Motor neuron (in vitro differentiated cells): ENCODE data around the gene REEP6. TPM values are rescaled to one million over a fixed set of nuclear protein-coding genes. Genes with fewer than 3 reads are reported as not detected.

Source experiments
- ATAC-seq, 8 experiments: fragments of 200-7000 bp; cut with Tn5 transposase; replicated peaks in 6 of 8; 2 replicates each; pipeline ENCODE4 v1.8.0; 2021; ENCODE audit warnings: mild to moderate bottlenecking in 8 of 8, moderate library complexity in 8 of 8
- H3K27ac ChIP-seq, 2 donors: fragments of 250-450 bp; sonication (Bioruptor Pico); 2 replicates each; pipeline ENCODE4 v1.9.0; 2021; ENCODE audit warnings: antibody characterized with exemption in 2 of 2, mild to moderate bottlenecking in 2 of 2, moderate library complexity in 1 of 2
- H3K4me1 ChIP-seq, 2 donors: fragments of 250-450 bp; sonication (Bioruptor Pico); replicated peaks in 1 of 2; 2 replicates each; pipeline ENCODE4 v1.6.1; 2021; ENCODE audit warnings: antibody characterized with exemption in 2 of 2, mild to moderate bottlenecking in 2 of 2, moderate library complexity in 1 of 2
- H3K4me3 ChIP-seq, 5 donors: fragments of 250-450 bp; sonication (Bioruptor Pico); 2 replicates each; pipeline ENCODE4 v1.9.0; 2021; ENCODE audit warnings: antibody characterized with exemption in 5 of 5, mild to moderate bottlenecking in 5 of 5, moderate library complexity in 4 of 5
- WGBS, 10 experiments: fragments of 450-650 bp; shearing (Covaris generic); methylation state at CpG; one replicate each; pipeline ENCODE4 v1.0.0; 2022; 5-methylcytosine and 5-hydroxymethylcytosine counted together
- in situ Hi-C, 9 experiments: fragments of 400-800 bp; cut with MboI; loops; one replicate each; pipeline ENCODE4 v1.15.0; 2021; ENCODE audit warnings: low sequenced_read_pairs in 9 of 9, low pct_unique_long_range_greater_than_20kb in 2 of 9; ENCODE audit not compliant: unreplicated experiment in 9 of 9
- total RNA-seq, 8 experiments: library from RNA; unstranded; fragments of 300-600 nt; gene quantifications; 2 replicates each; pipeline versions ENCODE4 v1.2.3 to v1.2.4, GENCODE V29; 2022

REEP6 gene
- total RNA-seq, 8 experiments from 2014 or later: 3.2 to 16.8 (median 5.7) TPM

DNA sequence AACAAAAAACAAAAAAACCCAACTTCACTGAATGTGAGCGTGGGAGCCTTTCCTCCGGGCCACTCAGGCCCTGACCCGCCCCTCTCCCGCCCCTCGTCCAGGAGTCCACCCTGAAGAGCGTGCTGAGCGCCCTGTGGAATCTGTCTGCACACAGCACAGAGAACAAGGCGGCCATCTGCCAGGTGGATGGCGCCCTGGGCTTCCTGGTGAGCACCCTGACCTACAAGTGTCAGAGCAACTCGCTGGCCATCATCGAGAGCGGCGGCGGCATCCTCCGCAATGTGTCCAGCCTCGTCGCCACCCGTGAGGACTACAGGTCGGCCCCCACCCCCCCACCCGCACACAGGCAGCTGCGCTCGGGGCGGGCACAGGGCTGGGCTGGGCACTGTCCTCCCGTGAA lies 29.1 kb upstream of the REEP6 start:
- in situ Hi-C loops: no loop called here
- ATAC-seq: no peak
- H3K4me1 ChIP-seq: no peaks in the 10 kb centered on the region
- 100% methylated on average over 1 to 3 of the region's 24 CpGs; no CpG with 5 or more reads in 8 of the 10 experiments for WGBS, 10 experiments
- no peak overlapping the region for H3K27ac ChIP-seq
- H3K4me3 ChIP-seq: no peak overlapping the region

DNA sequence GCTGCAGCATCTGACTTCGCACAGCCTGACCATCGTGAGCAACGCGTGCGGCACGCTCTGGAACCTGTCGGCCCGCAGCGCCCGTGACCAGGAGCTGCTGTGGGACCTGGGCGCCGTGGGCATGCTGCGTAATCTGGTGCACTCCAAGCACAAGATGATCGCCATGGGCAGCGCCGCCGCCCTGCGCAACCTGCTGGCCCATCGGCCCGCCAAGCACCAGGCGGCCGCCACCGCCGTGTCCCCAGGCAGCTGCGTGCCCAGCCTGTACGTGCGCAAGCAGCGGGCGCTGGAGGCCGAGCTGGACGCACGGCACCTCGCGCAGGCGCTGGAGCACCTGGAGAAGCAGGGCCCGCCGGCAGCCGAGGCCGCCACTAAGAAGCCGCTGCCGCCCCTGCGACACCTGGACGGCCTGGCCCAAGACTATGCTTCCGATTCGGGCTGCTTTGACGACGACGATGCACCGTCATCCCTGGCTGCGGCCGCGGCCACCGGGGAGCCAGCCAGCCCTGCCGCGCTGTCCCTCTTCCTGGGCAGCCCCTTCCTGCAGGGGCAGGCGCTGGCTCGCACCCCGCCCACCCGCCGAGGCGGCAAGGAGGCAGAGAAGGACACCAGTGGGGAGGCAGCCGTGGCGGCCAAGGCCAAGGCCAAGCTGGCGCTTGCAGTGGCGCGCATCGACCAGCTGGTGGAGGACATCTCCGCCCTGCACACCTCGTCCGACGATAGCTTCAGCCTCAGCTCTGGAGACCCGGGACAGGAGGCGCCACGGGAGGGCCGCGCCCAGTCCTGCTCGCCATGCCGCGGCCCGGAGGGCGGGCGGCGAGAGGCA lies 25.6 kb upstream of the REEP6 start:
- H3K4me3 ChIP-seq: no peak overlapping the region
- in situ Hi-C loops: no loop called here
- H3K4me1 ChIP-seq: peaks cover 6 to 14% of the 10 kb centered on the region in 2 donors
- WGBS, 10 experiments: 80 to 94% methylated on average over 4 to 7 of the region's 83 CpGs; no CpG with 5 or more reads in 8 of the 10 experiments
- H3K27ac ChIP-seq: no peak overlapping the region
- peak in 2 of 8 experiments; percentile 3 to 41 for ATAC-seq

DNA sequence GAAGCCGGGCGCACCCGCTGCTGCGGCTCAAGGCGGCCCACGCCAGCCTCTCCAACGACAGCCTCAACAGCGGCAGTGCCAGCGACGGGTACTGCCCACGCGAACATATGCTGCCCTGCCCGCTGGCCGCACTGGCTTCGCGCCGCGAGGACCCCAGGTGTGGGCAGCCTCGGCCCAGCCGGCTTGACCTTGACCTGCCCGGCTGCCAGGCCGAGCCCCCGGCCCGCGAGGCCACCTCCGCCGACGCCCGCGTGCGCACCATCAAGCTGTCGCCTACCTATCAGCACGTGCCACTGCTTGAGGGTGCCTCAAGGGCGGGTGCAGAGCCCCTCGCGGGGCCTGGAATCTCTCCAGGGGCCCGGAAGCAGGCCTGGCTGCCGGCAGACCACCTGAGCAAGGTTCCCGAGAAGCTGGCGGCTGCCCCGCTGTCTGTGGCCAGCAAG lies 24.9 kb upstream of the REEP6 start:
- ATAC-seq: no peak
- Histone ChIP-seq H3K4me3 (no peak overlapping the region), H3K4me1 (peaks cover 13 to 19% of the 10 kb centered on the region in 2 donors), H3K27ac (no peak overlapping the region)
- in situ Hi-C loops: no loop called here
- WGBS, 10 experiments: 82 to 84% methylated on average over 8 to 20 of the region's 41 CpGs; no CpG with 5 or more reads in 8 of the 10 experiments

DNA sequence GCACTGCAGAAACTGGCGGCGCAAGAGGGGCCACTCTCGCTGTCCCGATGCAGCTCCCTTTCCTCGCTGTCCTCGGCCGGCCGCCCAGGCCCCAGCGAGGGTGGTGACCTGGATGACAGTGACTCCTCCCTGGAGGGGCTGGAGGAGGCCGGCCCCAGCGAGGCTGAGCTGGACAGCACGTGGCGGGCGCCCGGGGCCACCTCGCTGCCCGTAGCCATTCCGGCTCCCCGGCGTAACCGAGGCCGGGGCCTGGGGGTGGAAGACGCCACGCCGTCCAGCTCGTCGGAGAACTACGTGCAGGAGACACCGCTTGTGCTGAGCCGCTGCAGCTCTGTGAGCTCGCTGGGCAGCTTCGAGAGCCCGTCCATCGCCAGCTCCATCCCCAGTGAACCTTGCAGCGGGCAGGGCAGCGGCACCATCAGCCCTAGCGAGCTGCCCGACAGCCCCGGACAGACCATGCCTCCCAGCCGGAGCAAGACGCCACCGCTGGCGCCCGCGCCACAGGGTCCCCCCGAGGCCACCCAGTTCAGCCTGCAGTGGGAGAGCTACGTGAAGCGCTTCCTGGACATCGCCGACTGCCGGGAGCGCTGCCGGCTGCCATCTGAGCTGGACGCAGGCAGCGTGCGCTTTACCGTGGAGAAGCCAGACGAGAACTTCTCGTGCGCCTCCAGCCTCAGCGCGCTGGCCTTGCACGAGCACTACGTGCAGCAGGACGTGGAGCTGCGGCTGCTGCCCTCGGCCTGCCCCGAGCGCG lies 24.3 kb upstream of the REEP6 start:
- Histone ChIP-seq H3K4me3 (no peak overlapping the region), H3K4me1 (peaks cover 19 to 25% of the 10 kb centered on the region in 2 donors), H3K27ac (no peak overlapping the region)
- WGBS, 10 experiments: 11 to 100% (median 55%) methylated on average over 1 to 19 of the region's 70 CpGs; no CpG with 5 or more reads in 4 of the 10 experiments
- ATAC-seq: no peak
- in situ Hi-C loops: no loop called here

DNA sequence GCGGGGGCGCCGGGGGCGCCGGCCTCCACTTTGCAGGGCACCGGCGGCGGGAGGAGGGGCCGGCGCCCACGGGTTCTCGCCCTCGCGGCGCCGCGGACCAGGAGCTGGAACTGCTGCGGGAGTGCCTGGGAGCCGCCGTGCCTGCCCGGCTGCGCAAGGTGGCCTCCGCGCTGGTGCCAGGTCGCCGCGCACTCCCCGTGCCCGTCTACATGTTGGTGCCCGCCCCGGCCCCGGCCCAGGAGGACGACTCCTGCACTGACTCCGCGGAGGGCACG lies 23.8 kb upstream of the REEP6 start:
- in situ Hi-C loops: no loop called here
- peaks cover 24 to 29% of the 10 kb centered on the region in 2 donors for H3K4me1 ChIP-seq
- WGBS, 10 experiments: 0 to 42% methylated on average over 1 to 7 of the region's 36 CpGs; no CpG with 5 or more reads in 8 of the 10 experiments
- H3K4me3 ChIP-seq: no peak overlapping the region
- H3K27ac ChIP-seq: no peak overlapping the region
- no peak for ATAC-seq

DNA sequence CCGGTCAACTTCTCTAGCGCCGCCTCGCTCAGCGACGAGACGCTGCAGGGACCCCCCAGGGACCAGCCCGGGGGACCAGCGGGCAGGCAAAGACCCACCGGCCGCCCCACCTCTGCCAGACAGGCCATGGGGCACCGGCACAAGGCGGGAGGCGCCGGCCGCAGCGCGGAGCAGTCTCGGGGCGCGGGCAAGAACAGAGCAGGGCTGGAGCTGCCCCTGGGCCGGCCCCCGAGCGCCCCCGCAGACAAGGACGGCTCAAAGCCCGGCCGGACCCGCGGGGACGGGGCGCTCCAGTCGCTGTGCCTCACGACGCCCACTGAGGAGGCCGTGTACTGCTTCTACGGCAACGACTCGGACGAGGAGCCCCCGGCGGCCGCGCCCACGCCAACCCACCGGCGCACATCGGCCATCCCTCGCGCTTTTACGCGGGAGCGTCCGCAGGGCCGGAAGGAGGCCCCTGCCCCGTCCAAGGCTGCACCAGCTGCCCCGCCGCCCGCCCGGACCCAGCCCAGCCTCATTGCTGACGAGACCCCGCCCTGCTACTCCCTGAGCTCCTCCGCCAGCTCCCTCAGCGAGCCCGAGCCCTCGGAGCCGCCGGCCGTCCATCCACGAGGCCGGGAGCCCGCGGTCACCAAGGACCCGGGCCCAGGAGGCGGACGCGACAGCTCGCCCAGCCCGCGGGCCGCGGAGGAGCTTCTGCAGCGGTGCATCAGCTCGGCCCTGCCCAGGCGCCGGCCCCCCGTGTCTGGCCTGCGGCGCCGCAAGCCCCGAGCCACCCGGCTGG lies 23.3 kb upstream of the REEP6 start:
- no peak overlapping the region for H3K27ac ChIP-seq
- in situ Hi-C loops: no loop called here
- 1 to 71% (median 54%) methylated on average over 9 to 10 of the region's 92 CpGs; no CpG with 5 or more reads in 7 of the 10 experiments for WGBS, 10 experiments
- H3K4me3 ChIP-seq: no peak overlapping the region
- ATAC-seq: peak in 1 of 8 experiments; percentile 10
- H3K4me1 ChIP-seq: peaks cover 27 to 31% of the 10 kb centered on the region in 2 donors

DNA sequence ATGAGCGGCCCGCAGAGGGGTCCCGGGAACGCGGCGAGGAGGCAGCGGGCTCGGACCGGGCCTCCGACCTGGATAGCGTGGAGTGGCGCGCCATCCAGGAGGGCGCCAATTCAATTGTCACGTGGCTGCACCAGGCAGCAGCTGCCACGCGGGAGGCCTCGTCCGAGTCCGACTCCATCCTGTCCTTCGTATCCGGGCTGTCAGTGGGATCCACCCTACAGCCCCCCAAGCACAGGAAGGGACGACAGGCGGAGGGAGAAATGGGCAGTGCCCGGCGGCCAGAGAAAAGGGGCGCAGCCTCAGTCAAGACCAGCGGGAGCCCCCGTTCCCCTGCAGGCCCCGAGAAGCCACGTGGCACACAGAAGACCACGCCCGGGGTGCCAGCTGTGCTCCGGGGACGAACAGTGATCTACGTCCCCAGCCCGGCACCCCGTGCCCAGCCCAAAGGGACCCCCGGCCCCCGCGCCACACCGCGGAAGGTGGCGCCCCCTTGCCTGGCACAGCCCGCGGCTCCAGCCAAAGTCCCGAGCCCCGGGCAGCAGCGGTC lies 22.6 kb upstream of the REEP6 start:
- H3K27ac ChIP-seq: no peak overlapping the region
- 10 to 78% methylated on average over 13 to 22 of the region's 49 CpGs; no CpG with 5 or more reads in 8 of the 10 experiments for WGBS, 10 experiments

DNA sequence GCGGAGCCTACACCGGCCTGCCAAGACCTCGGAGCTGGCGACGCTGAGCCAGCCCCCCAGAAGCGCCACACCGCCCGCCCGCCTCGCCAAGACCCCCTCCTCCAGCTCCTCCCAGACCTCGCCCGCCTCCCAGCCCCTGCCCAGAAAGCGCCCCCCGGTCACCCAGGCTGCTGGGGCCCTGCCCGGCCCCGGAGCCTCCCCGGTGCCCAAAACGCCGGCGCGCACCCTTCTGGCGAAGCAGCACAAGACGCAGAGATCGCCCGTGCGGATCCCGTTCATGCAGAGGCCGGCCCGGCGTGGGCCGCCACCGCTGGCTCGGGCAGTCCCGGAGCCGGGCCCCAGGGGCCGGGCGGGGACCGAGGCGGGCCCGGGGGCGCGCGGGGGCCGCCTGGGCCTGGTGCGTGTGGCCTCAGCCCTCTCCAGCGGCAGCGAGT lies 22.1 kb upstream of the REEP6 start:
- ATAC-seq: peak in 2 of 8 experiments; percentile 7 to 25
- in situ Hi-C loops: no loop called here
- WGBS, 10 experiments: no CpG with 5 or more reads among the region's 47 CpGs
- Histone ChIP-seq H3K27ac (no peak overlapping the region), H3K4me1 (peaks cover 37 to 38% of the 10 kb centered on the region in 2 donors), H3K4me3 (peak overlapping the region in 1 of 5 donors; percentile 27)

More for the DNA sequence above, 22.6 kb upstream of the REEP6 start:
- Histone ChIP-seq H3K4me3 (no peak overlapping the region), H3K4me1 (peaks cover 34 to 37% of the 10 kb centered on the region in 2 donors)
- in situ Hi-C loops: no loop called here
- ATAC-seq: no peak

DNA sequence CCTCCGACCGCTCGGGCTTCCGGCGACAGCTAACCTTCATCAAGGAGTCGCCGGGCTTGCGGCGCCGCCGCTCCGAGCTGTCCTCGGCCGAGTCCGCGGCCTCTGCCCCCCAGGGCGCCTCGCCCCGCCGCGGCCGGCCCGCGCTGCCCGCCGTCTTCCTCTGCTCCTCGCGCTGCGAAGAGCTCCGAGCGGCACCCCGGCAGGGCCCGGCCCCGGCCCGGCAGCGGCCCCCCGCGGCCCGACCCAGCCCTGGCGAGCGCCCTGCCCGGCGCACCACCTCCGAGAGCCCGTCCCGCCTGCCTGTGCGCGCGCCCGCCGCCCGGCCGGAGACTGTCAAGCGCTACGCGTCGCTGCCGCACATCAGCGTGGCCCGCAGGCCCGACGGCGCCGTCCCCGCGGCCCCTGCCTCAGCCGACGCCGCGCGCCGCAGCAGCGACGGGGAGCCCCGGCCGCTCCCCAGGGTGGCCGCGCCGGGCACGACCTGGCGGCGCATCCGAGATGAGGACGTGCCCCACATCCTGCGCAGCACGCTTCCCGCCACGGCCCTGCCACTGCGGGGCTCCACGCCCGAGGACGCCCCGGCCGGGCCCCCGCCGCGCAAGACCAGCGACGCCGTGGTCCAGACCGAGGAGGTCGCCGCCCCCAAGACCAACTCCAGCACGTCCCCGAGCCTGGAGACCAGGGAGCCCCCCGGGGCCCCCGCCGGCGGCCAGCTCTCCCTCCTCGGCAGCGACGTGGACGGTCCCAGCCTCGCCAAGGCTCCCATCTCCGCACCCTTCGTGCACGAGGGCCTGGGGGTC lies 21.5 kb upstream of the REEP6 start:
- H3K4me3 ChIP-seq: peak overlapping the region in 1 of 5 donors; percentile 27
- in situ Hi-C loops: no loop called here
- peak overlapping the region; percentile 34 to 56 for H3K27ac ChIP-seq
- peaks cover 37 to 38% of the 10 kb centered on the region in 2 donors for H3K4me1 ChIP-seq
- WGBS, 10 experiments: no CpG with 5 or more reads among the region's 117 CpGs
- ATAC-seq: peak in 2 of 8 experiments; percentile 4 to 32

DNA sequence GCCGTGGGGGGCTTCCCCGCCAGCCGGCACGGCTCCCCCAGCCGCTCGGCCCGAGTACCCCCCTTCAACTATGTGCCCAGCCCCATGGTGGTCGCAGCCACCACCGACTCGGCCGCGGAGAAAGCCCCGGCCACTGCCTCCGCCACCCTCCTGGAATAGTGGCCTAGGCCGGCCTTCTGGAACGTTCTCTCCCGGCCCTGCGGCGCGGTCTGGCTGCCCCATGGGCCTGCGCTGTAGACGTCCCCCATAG lies 21.0 kb upstream of the REEP6 start:
- in situ Hi-C loops: no loop called here
- peak in 3 of 8 experiments; percentile 1 to 7 (median 3) for ATAC-seq
- H3K27ac ChIP-seq: peak overlapping the region; percentile 34 to 56
- peaks cover 37 to 38% of the 10 kb centered on the region in 2 donors for H3K4me1 ChIP-seq
- H3K4me3 ChIP-seq: peak overlapping the region in 3 of 5 donors; percentile 20 to 27 (median 24)
- 28 to 40% methylated on average over 2 to 4 of the region's 22 CpGs; no CpG with 5 or more reads in 8 of the 10 experiments for WGBS, 10 experiments

DNA sequence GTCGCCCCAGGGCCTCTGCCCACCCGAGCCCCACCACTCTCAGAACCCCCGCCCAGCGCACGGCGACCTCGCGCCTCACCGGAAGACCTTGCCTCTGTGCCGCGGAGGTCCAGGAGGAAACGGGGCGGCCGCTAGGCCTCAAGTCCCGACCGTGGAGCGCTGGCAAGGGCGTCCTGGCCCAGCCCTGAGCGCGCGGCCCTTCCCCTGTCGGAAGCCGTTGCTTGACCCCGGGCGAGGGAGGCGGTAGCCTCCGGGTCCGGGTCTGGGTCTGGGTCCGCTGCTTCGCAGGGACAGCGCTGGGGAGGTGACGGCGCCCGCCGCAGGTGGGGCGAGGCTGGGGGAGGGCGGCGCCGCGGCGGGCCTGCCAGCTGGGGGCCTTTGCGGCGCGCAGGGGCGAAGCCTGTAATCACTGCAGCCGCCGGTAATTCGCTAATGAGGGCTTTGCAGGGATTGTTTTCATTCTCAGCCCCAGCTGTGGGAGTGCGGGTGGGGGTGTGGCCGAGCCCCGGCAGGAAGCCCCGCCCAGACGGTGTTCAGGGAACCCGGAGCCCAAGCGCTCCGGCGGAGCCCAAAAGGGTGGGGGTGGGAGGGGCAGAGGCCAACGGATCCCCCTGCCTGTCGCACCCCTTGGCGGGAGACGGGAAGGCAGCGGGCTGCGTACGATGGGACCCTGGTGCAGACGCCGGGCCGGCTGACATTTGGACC lies 20.5 kb upstream of the REEP6 start:
- peak; percentile 51 to 72 (median 64) for ATAC-seq
- WGBS, 10 experiments: 31 to 73% (median 52%) methylated on average over 3 to 15 of the region's 67 CpGs; no CpG with 5 or more reads in 7 of the 10 experiments
- H3K27ac ChIP-seq: peak overlapping the region; percentile 34 to 56
- H3K4me1 ChIP-seq: peaks cover 37 to 38% of the 10 kb centered on the region in 2 donors
- in situ Hi-C loops: no loop called here
- H3K4me3 ChIP-seq: peak overlapping the region in 3 of 5 donors; percentile 20 to 27 (median 24)
